Mesothelial cell of epicardium (in vitro differentiated cells): ENCODE data around the gene PSAP. TPM values are rescaled to one million over a fixed set of nuclear protein-coding genes. Genes with fewer than 3 reads are reported as not detected.
A peak's percentile ranks its signal among the peaks of the same experiment; 100 is the strongest.
"Not testable (repeated sequence)": the region's sequence is repeated elsewhere in the genome, so short reads cannot be mapped to it uniquely, and the experiment has no call there.

Experiments
- DNase-seq, 2 experiments: peaks; one replicate each; pipeline ENCODE4 v3.0.0; 2021; ENCODE audit warnings: low spot score in 2 of 2; ENCODE audit not compliant: unreplicated experiment in 2 of 2
- H3K27ac Mint-ChIP-seq: 2 replicates; pipeline ENCODE4 v1.8.0; 2021; ENCODE audit warnings: mixed read lengths
- H3K27me3 Mint-ChIP-seq: 2 replicates; pipeline ENCODE4 v1.8.0; 2021; ENCODE audit warnings: low read depth, mixed read lengths
- H3K36me3 Mint-ChIP-seq: 2 replicates; pipeline ENCODE4 v1.8.0; 2021; ENCODE audit warnings: mixed read lengths
- H3K4me1 Mint-ChIP-seq: 2 replicates; pipeline ENCODE4 v1.8.0; 2021; ENCODE audit warnings: mixed read lengths
- H3K4me3 Mint-ChIP-seq: 2 replicates; pipeline ENCODE4 v1.8.0; 2021; ENCODE audit warnings: mild to moderate bottlenecking, moderate library complexity, mixed read lengths
- H3K9me3 Mint-ChIP-seq: 2 replicates; pipeline ENCODE4 v1.8.0; 2021; ENCODE audit warnings: mixed read lengths
- CTCF ChIP-seq: fragments of 200-600 bp; sonication (generic); IDR thresholded peaks from one replicate; pipeline ENCODE4 v1.5.0; 2021; ENCODE audit warnings: antibody characterized with exemption; ENCODE audit not compliant: unreplicated experiment
- total RNA-seq: library from RNA; stranded (reverse); gene quantifications from 3 replicates; pipeline ENCODE4 v1.2.1, GENCODE V29; 2021

Gene PSAP
- 554 to 574 TPM (median 557 TPM) in 3 replicates for total RNA-seq

GRCh38 chr10:71850743-71851464 is at the start of gene PSAP:
Gene PSAP, minus strand, starts transcription at chr10:71851251. Its CDS starts 30 bp downstream, at chr10:71851221.
- H3K27ac Mint-ChIP-seq: peak within 1 kb of the TSS; percentile 94
- H3K9me3 Mint-ChIP-seq: no peaks in the 10 kb centered on the region
- H3K4me3 Mint-ChIP-seq: peak within 1 kb of the TSS; percentile 88
- no peak for TF ChIP-seq CTCF
- DNase-seq: peak; percentile 99
- no peaks in the 10 kb centered on the region for H3K27me3 Mint-ChIP-seq
- peaks cover 34% of the 10 kb centered on the region for H3K4me1 Mint-ChIP-seq
- H3K36me3 Mint-ChIP-seq: no peaks in the 10 kb centered on the region

- Mint-ChIP-seq H3K4me1 (peaks cover 2% of the 10 kb centered on the region), H3K27ac (no peak overlapping the region), H3K27me3 (no peaks in the 10 kb centered on the region), H3K4me3 (no peak overlapping the region), H3K36me3 (no peaks in the 10 kb centered on the region), H3K9me3 (no peaks in the 10 kb centered on the region)
- TF ChIP-seq CTCF: no peak
- DNase-seq: no peak
Observed at GRCh38 chr10:71900441-71901180, 49.6 kb upstream of the PSAP start.

- Mint-ChIP-seq H3K27me3 (no peaks in the 10 kb centered on the region), H3K4me1 (peaks cover 2% of the 10 kb centered on the region), H3K36me3 (no peaks in the 10 kb centered on the region), H3K27ac (no peak overlapping the region), H3K9me3 (no peaks in the 10 kb centered on the region), H3K4me3 (no peak overlapping the region)
- DNase-seq: no peak
- TF ChIP-seq CTCF: no peak
Observed at GRCh38 chr10:71899665-71900412, 48.8 kb upstream of the PSAP start.

- not testable (repeated sequence) for H3K27me3 Mint-ChIP-seq, H3K4me3 Mint-ChIP-seq, H3K36me3 Mint-ChIP-seq, H3K27ac Mint-ChIP-seq, H3K4me1 Mint-ChIP-seq, DNase-seq, H3K9me3 Mint-ChIP-seq
Observed at GRCh38 chr10:71898346-71898745, 47.3 kb upstream of the PSAP start.

- Mint-ChIP-seq H3K36me3 (no peaks in the 10 kb centered on the region), H3K4me3 (no peak overlapping the region), H3K4me1 (peaks cover 4% of the 10 kb centered on the region), H3K9me3 (no peaks in the 10 kb centered on the region), H3K27me3 (no peaks in the 10 kb centered on the region), H3K27ac (no peak overlapping the region)
- TF ChIP-seq CTCF: no peak
- DNase-seq: no peak
Observed at GRCh38 chr10:71893920-71894319, 42.9 kb upstream of the PSAP start.
